Hepatocyte (in vitro differentiated cells): ENCODE data around the gene LAMA4. TPM values are rescaled to one million over a fixed set of nuclear protein-coding genes. Genes with fewer than 3 reads are reported as not detected.

Experiments
- DNase-seq: peaks from one replicate; pipeline ENCODE4 v3.0.0-alpha.2; 2016; ENCODE audit warnings: low spot score
- H2AFZ ChIP-seq: fragments of 200-600 bp; sonication (generic); 2 replicates; pipeline ENCODE4 v1.6.0; 2016; ENCODE audit warnings: antibody characterized with exemption, mild to moderate bottlenecking
- H3K27ac ChIP-seq: fragments of 200-600 bp; sonication (generic); 2 replicates; pipeline ENCODE4 v1.5.1; 2016; ENCODE audit warnings: mild to moderate bottlenecking
- H3K27me3 ChIP-seq: fragments of 200-600 bp; sonication (generic); 2 replicates; pipeline ENCODE4 v1.6.1; 2016
- H3K36me3 ChIP-seq: fragments of 200-600 bp; sonication (generic); replicated peaks from 2 replicates; pipeline ENCODE4 v1.5.1; 2016; ENCODE audit warnings: low read depth; ENCODE audit not compliant: insufficient read depth
- H3K4me1 ChIP-seq: fragments of 200-600 bp; sonication (generic); 2 replicates; pipeline ENCODE4 v1.5.1; 2016; ENCODE audit warnings: mild to moderate bottlenecking, moderate library complexity; ENCODE audit not compliant: insufficient read depth
- H3K4me2 ChIP-seq: fragments of 200-600 bp; sonication (generic); 2 replicates; pipeline ENCODE4 v1.6.0; 2016
- H3K4me3 ChIP-seq: fragments of 200-600 bp; sonication (generic); 2 replicates; pipeline ENCODE4 v1.5.1; 2016; ENCODE audit warnings: mild to moderate bottlenecking
- H3K79me2 ChIP-seq: fragments of 200-600 bp; sonication (generic); 2 replicates; pipeline ENCODE4 v1.6.0; 2017; ENCODE audit warnings: mild to moderate bottlenecking
- H3K9me2 ChIP-seq: fragments of 200-600 bp; sonication (generic); replicated peaks from 2 replicates; pipeline ENCODE4 v1.6.0; 2017; ENCODE audit warnings: mild to moderate bottlenecking; ENCODE audit not compliant: insufficient read depth
- H3K9me3 ChIP-seq: fragments of 200-600 bp; sonication (generic); 2 replicates; pipeline ENCODE4 v1.5.1; 2016; ENCODE audit warnings: low read depth, mild to moderate bottlenecking
- H4K20me1 ChIP-seq: fragments of 200-600 bp; sonication (generic); 2 replicates; pipeline ENCODE4 v1.6.0; 2016; ENCODE audit warnings: mild to moderate bottlenecking; ENCODE audit not compliant: insufficient read depth, poor library complexity, severe bottlenecking
- CTCF ChIP-seq: fragments of 200-600 bp; sonication (generic); IDR thresholded peaks from 2 replicates; pipeline ENCODE4 v1.5.1; 2016; ENCODE audit warnings: antibody characterized with exemption, mild to moderate bottlenecking; ENCODE audit not compliant: poor library complexity
- EZH2 ChIP-seq: fragments of 200-600 bp; sonication (generic); IDR thresholded peaks from 2 replicates; pipeline ENCODE4 v1.6.1; 2016; ENCODE audit warnings: antibody characterized with exemption, mild to moderate bottlenecking, borderline replicate concordance
- EZH2phosphoT487 ChIP-seq: fragments of 200-600 bp; sonication (generic); IDR thresholded peaks from one replicate; pipeline ENCODE4 v1.6.1; 2018; ENCODE audit warnings: antibody characterized with exemption, mild to moderate bottlenecking, low read depth, moderate library complexity; ENCODE audit not compliant: unreplicated experiment, severe bottlenecking
- WGBS: methylation state at CpG from one replicate; pipeline ENCODE4 v1.1.6; 2016; ENCODE audit warnings: low lambda C conversion rate; ENCODE audit errors: missing lambda C conversion rate; 5-methylcytosine and 5-hydroxymethylcytosine counted together
- polyA plus RNA-seq: library from polyadenylated mRNA; unstranded; fragments of >200 nt; fragmentation: Nextera tagmentation; extraction: Ambion mirVana; gene quantifications from 2 replicates; pipeline ENCODE4 v1.2.1, GENCODE V29; 2016
- total RNA-seq: library from RNA; depleted of rRNA; stranded (reverse); fragments of >200 nt; gene quantifications from 2 replicates; pipeline ENCODE4 v1.2.3, GENCODE V29; 2014

Gene LAMA4
- total and polyA plus RNA-seq, 2 experiments from 2014 or later = 14.1 to 18.9 TPM

- no peaks in the 10 kb centered on the region for H3K79me2 ChIP-seq
- no peaks in the 10 kb centered on the region for H3K27me3 ChIP-seq
- no peaks in the 10 kb centered on the region for H3K36me3 ChIP-seq
- no peaks in the 10 kb centered on the region for H3K4me1 ChIP-seq
- WGBS = 87% methylated on average over 3 of the region's 3 CpGs
- H3K9me2 ChIP-seq = no peaks in the 10 kb centered on the region
- no peak overlapping the region for H2AFZ ChIP-seq
- H3K9me3 ChIP-seq = no peaks in the 10 kb centered on the region
- H3K4me3 ChIP-seq = no peak overlapping the region
- no peaks in the 10 kb centered on the region for H4K20me1 ChIP-seq
- H3K27ac ChIP-seq = no peak overlapping the region
- H3K4me2 ChIP-seq = no peak overlapping the region
- no peak for TF ChIP-seq EZH2
- TF ChIP-seq CTCF = no peak
- no peak for TF ChIP-seq EZH2phosphoT487
- DNase-seq = no peak
These were observed 139.7 kb downstream of the LAMA4 start for GRCh38 chr6:112114577-112115223.

- TF ChIP-seq EZH2 = no peak
- no peak for TF ChIP-seq CTCF
- TF ChIP-seq EZH2phosphoT487 = no peak
- H3K4me3 ChIP-seq = no peak overlapping the region
- H3K27ac ChIP-seq = no peak overlapping the region
- no peak overlapping the region for H2AFZ ChIP-seq
- no peaks in the 10 kb centered on the region for H3K36me3 ChIP-seq
- no peaks in the 10 kb centered on the region for H3K9me2 ChIP-seq
- no peaks in the 10 kb centered on the region for H3K4me1 ChIP-seq
- no peaks in the 10 kb centered on the region for H3K79me2 ChIP-seq
- H4K20me1 ChIP-seq = no peaks in the 10 kb centered on the region
- no peak for DNase-seq
- H3K27me3 ChIP-seq = no peaks in the 10 kb centered on the region
- no peaks in the 10 kb centered on the region for H3K9me3 ChIP-seq
- H3K4me2 ChIP-seq = no peak overlapping the region
These were observed 140.4 kb downstream of the LAMA4 start for GRCh38 chr6:112113918-112114317.

GRCh38 chr6:112113431-112113830 is 140.9 kb downstream of the LAMA4 start:
- DNase-seq = no peak
- Histone ChIP-seq H2AFZ (no peak overlapping the region), H4K20me1 (no peaks in the 10 kb centered on the region), H3K4me3 (no peak overlapping the region), H3K27me3 (no peaks in the 10 kb centered on the region), H3K36me3 (no peaks in the 10 kb centered on the region), H3K79me2 (no peaks in the 10 kb centered on the region), H3K27ac (no peak overlapping the region), H3K4me2 (no peak overlapping the region), H3K9me2 (no peaks in the 10 kb centered on the region), H3K4me1 (no peaks in the 10 kb centered on the region), H3K9me3 (no peaks in the 10 kb centered on the region)
- WGBS = 55% methylated on average over 3 of the region's 3 CpGs
- TF ChIP-seq CTCF = no peak
- TF ChIP-seq EZH2phosphoT487 = no peak
- TF ChIP-seq EZH2 = no peak

- Histone ChIP-seq H3K9me2 (no peaks in the 10 kb centered on the region), H2AFZ (no peak overlapping the region), H3K27me3 (no peaks in the 10 kb centered on the region), H3K27ac (no peak overlapping the region), H3K9me3 (no peaks in the 10 kb centered on the region), H3K79me2 (no peaks in the 10 kb centered on the region), H3K4me3 (no peak overlapping the region), H3K4me1 (no peaks in the 10 kb centered on the region), H4K20me1 (no peaks in the 10 kb centered on the region), H3K4me2 (no peak overlapping the region), H3K36me3 (no peaks in the 10 kb centered on the region)
- WGBS = 59% methylated on average over 9 of the region's 9 CpGs
- no peak for DNase-seq
- TF ChIP-seq CTCF (no peak), EZH2phosphoT487 (no peak), EZH2 (no peak)
These were observed 145.1 kb downstream of the LAMA4 start for GRCh38 chr6:112109262-112109661.
